Smooth muscle cell (in vitro differentiated cells): ENCODE measurements around the gene RAB24. TPM values are rescaled to one million over a fixed set of nuclear protein-coding genes. Genes with fewer than 3 reads are reported as not detected.
"Not testable (repeated sequence)": the region's sequence is repeated elsewhere in the genome, so short reads cannot be mapped to it uniquely, and the experiment has no call there.

Source experiments
- DNase-seq: peaks from one replicate; lab custom pipeline; 2025; ENCODE audit not compliant: unreplicated experiment; lab: John Stamatoyannopoulos, UW
- H2AFZ ChIP-seq: fragments of 200-600 bp; sonication (generic); 2 replicates; pipeline ENCODE4 v1.6.0; 2016; ENCODE audit warnings: antibody characterized with exemption, low read depth, mild to moderate bottlenecking
- H3F3A ChIP-seq: fragments of 200-600 bp; sonication (generic); 2 replicates; pipeline ENCODE4 v1.6.0; 2017; ENCODE audit warnings: antibody characterized with exemption, low read depth
- H3K27ac ChIP-seq: fragments of 200-600 bp; sonication (generic); 2 replicates; pipeline ENCODE4 v1.5.1; 2016; ENCODE audit warnings: low read depth, mild to moderate bottlenecking
- H3K27me3 ChIP-seq: fragments of 200-600 bp; sonication (generic); 2 replicates; pipeline ENCODE4 v1.6.1; 2016; ENCODE audit warnings: low read depth, mild to moderate bottlenecking
- H3K36me3 ChIP-seq: fragments of 200-600 bp; sonication (generic); 2 replicates; pipeline ENCODE4 v1.5.1; 2016; ENCODE audit warnings: low read depth
- H3K4me1 ChIP-seq: fragments of 200-600 bp; sonication (generic); 2 replicates; pipeline ENCODE4 v1.5.1; 2016; ENCODE audit warnings: low read depth
- H3K4me2 ChIP-seq: fragments of 200-600 bp; sonication (generic); 2 replicates; pipeline ENCODE4 v1.6.0; 2016; ENCODE audit warnings: mild to moderate bottlenecking
- H3K4me3 ChIP-seq: fragments of 200-600 bp; sonication (generic); 2 replicates; pipeline ENCODE4 v1.5.1; 2016; ENCODE audit warnings: mild to moderate bottlenecking
- H3K79me2 ChIP-seq: fragments of 200-600 bp; sonication (generic); 2 replicates; pipeline ENCODE4 v1.6.0; 2016; ENCODE audit warnings: low read depth, mild to moderate bottlenecking
- H3K9ac ChIP-seq: fragments of 200-600 bp; sonication (generic); 2 replicates; pipeline ENCODE4 v1.6.0; 2016; ENCODE audit warnings: low read depth
- H3K9me3 ChIP-seq: fragments of 200-600 bp; sonication (generic); replicated peaks from 2 replicates; pipeline ENCODE4 v1.5.1; 2016; ENCODE audit warnings: low read depth
- H4K20me1 ChIP-seq: fragments of 200-600 bp; sonication (generic); 2 replicates; pipeline ENCODE4 v1.6.0; 2016; ENCODE audit warnings: low read depth
- WGBS: methylation state at CpG from one replicate; pipeline ENCODE4 v1.1.7; 2016; ENCODE audit warnings: low lambda C conversion rate; 5-methylcytosine and 5-hydroxymethylcytosine counted together
- polyA plus RNA-seq: library from polyadenylated mRNA; unstranded; fragments of >200 nt; fragmentation: Nextera tagmentation; extraction: Ambion mirVana; gene quantifications from 2 replicates; pipeline ENCODE4 v1.2.1, GENCODE V29; 2016
- total RNA-seq: library from RNA; depleted of rRNA; stranded (reverse); fragments of >200 nt; gene quantifications from 2 replicates; pipeline ENCODE4 v1.2.3, GENCODE V29; 2014
- TF ChIP-seq, protein P1 (sequence below): fragments of 200-600 bp; sonication (generic); IDR thresholded peaks from 2 replicates; pipeline ENCODE4 v1.5.1; 2017; ENCODE audit warnings: borderline replicate concordance, mild to moderate bottlenecking, antibody characterized with exemption; ENCODE audit not compliant: insufficient read depth, poor library complexity, severe bottlenecking

Gene RAB24
- total and polyA plus RNA-seq, 2 experiments from 2014 or later = 41.8 to 46.4 TPM

DNA sequence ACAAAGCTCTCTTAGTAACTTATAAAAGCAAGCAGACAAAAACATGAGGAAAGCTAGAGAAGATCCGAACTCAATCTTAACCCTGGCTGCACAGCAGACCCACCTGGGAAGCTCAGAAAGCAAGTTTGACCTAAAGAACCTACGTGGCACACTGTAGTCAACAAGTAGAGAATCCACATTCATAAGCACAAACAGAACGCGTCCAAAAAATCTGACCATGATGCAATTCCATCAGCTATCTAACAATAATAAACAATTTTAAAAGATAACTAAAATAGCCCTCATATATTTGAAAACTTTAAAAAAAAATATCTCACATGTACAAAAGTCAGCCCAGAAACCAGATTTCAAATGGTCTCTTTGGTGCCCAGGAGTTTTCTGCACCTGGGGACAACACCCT, 43.3 kb upstream of the RAB24 start:
- H3K36me3 ChIP-seq = no peaks in the 10 kb centered on the region
- H2AFZ ChIP-seq = no peak overlapping the region
- H3F3A ChIP-seq = no peaks in the 10 kb centered on the region
- peaks cover 63% of the 10 kb centered on the region for H4K20me1 ChIP-seq
- no peaks in the 10 kb centered on the region for H3K9me3 ChIP-seq
- H3K4me1 ChIP-seq = peaks cover 12% of the 10 kb centered on the region
- no peak overlapping the region for H3K4me3 ChIP-seq
- no peaks in the 10 kb centered on the region for H3K27me3 ChIP-seq
- DNase-seq = no peak
- no peak overlapping the region for H3K4me2 ChIP-seq
- no peak overlapping the region for H3K27ac ChIP-seq
- WGBS = 79% methylated on average over 4 of the region's 4 CpGs
- TF ChIP-seq, protein P1, sequence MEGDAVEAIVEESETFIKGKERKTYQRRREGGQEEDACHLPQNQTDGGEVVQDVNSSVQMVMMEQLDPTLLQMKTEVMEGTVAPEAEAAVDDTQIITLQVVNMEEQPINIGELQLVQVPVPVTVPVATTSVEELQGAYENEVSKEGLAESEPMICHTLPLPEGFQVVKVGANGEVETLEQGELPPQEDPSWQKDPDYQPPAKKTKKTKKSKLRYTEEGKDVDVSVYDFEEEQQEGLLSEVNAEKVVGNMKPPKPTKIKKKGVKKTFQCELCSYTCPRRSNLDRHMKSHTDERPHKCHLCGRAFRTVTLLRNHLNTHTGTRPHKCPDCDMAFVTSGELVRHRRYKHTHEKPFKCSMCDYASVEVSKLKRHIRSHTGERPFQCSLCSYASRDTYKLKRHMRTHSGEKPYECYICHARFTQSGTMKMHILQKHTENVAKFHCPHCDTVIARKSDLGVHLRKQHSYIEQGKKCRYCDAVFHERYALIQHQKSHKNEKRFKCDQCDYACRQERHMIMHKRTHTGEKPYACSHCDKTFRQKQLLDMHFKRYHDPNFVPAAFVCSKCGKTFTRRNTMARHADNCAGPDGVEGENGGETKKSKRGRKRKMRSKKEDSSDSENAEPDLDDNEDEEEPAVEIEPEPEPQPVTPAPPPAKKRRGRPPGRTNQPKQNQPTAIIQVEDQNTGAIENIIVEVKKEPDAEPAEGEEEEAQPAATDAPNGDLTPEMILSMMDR = no peak
- H3K79me2 ChIP-seq = peaks cover 92% of the 10 kb centered on the region
- H3K9ac ChIP-seq = no peak overlapping the region

GRCh38 chr5:177344891-177345290, 41.4 kb upstream of the RAB24 start:
- TF ChIP-seq, protein P1 = no peak
- Histone ChIP-seq H3K9me3 (no peaks in the 10 kb centered on the region), H3K4me3 (no peak overlapping the region), H3K79me2 (peaks cover 90% of the 10 kb centered on the region), H3K9ac (no peak overlapping the region), H3F3A (no peaks in the 10 kb centered on the region), H2AFZ (no peak overlapping the region), H4K20me1 (peaks cover 75% of the 10 kb centered on the region), H3K27ac (no peak overlapping the region), H3K4me1 (peaks cover 1% of the 10 kb centered on the region), H3K27me3 (no peaks in the 10 kb centered on the region), H3K36me3 (no peaks in the 10 kb centered on the region), H3K4me2 (no peak overlapping the region)
- DNase-seq = no peak
- 96% methylated on average over 6 of the region's 6 CpGs for WGBS

DNA sequence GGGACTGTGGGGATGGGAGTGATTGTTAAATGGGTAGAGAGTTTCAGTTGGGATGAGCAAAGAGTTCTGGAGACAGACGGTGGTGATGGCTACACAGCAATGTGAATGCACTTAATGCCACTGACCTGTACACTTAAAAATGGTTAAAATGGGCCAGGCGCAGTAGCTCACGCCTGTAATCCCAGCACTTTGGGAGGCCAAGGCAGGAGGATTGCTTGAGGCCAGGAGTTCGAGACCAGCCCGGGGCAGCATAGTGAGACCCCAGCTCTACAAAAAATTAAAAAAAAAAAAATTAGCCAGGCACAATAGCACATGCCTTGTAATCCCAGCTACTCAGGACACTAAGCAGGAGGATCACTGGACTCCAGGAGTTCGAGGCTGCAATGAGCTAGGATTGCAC, 40.3 kb upstream of the RAB24 start:
- Histone ChIP-seq H3K79me2 (peaks cover 85% of the 10 kb centered on the region), H4K20me1 (peaks cover 77% of the 10 kb centered on the region), H2AFZ (no peak overlapping the region), H3K9ac (no peak overlapping the region), H3F3A (no peaks in the 10 kb centered on the region), H3K4me3 (no peak overlapping the region), H3K4me1 (no peaks in the 10 kb centered on the region), H3K27ac (no peak overlapping the region), H3K4me2 (no peak overlapping the region), H3K27me3 (no peaks in the 10 kb centered on the region), H3K36me3 (no peaks in the 10 kb centered on the region), H3K9me3 (no peaks in the 10 kb centered on the region)
- DNase-seq = no peak
- 100% methylated on average over 6 of the region's 6 CpGs for WGBS
- TF ChIP-seq, protein P1 = no peak

DNA sequence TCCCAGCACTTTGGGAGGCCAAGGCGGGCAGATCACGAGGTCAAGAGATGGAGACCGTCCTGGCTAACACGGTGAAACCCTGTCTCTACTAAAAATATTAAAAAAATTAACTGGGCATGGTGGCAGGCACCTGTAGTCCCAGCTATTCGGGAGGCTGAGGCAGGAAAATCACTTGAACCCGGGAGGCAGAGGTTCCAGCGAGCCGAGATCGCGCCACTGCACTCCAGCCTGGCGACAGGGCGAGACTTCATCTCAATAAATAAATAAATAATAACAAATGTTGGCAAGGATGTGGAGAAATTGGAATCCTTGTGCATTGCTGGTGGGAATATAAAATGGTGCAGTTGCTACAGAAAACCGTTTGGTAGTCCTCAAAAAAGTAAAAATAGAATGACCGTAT, 39.5 kb upstream of the RAB24 start:
- H3K27ac ChIP-seq, H3K36me3 ChIP-seq, H3K4me1 ChIP-seq, H2AFZ ChIP-seq, H3K9me3 ChIP-seq, DNase-seq, H3F3A ChIP-seq, H3K27me3 ChIP-seq, H3K4me2 ChIP-seq, H3K9ac ChIP-seq, H3K4me3 ChIP-seq: not testable (repeated sequence)
- peaks cover 78% of the 10 kb centered on the region for H3K79me2 ChIP-seq
- H4K20me1 ChIP-seq = peaks cover 82% of the 10 kb centered on the region
- WGBS = 96% methylated on average over 14 of the region's 14 CpGs
